T-cell (primary cell): Measurements from ENCODE around the gene COBL. TPM values are rescaled to one million over a fixed set of nuclear protein-coding genes. Genes with fewer than 3 reads are reported as not detected.

Experiments used
- ATAC-seq, 4 experiments: fragments of 200-7000 bp in 3 of 4; fragments of 150-1000 bp in 1 of 4; cut with Tn5 transposase; replicated peaks in 1 of 4; 1 replicate in 3 of 4; 2 replicates in 1 of 4; pipeline ENCODE4 v1.10.0; 2021; ENCODE audit warnings: moderate library complexity in 3 of 4, mild to moderate bottlenecking in 2 of 4, moderate number of reproducible peaks in 1 of 4
- CTCF ChIA-PET, 2 donors: fragments of 300-600 bp; sonication (Branson Sonifier 250); formaldehyde crosslinking; loops; one replicate each; lab custom pipeline; 2022; ENCODE audit warnings: antibody characterized with exemption in 2 of 2; lab: Charles Lee
- POLR2A ChIA-PET, 2 donors: fragments of 300-600 bp; sonication (Branson Sonifier 250); formaldehyde crosslinking; loops; one replicate each; lab custom pipeline; 2022; ENCODE audit warnings: antibody characterized with exemption in 2 of 2; lab: Charles Lee
- DNase-seq, 35 experiments: peaks; one replicate each; pipeline versions ENCODE4 v3.0.0 to v3.0.0-alpha.2; 2013 to 2023
- H3K27ac ChIP-seq: one replicate; pipeline ENCODE4 v1.5.1; 2013; ENCODE audit warnings: low read length
- H3K27me3 ChIP-seq, 2 experiments: replicated peaks in 1 of 2; 1 replicate in 1 of 2; 2 replicates in 1 of 2; pipeline versions ENCODE4 v1.6.1 to v1.7.0; 2013; ENCODE audit warnings: low read length in 1 of 2, mixed read lengths in 1 of 2; ENCODE audit not compliant: control insufficient read depth in 2 of 2, insufficient read depth in 2 of 2; ENCODE audit errors: extremely low read depth in 1 of 2
- H3K36me3 ChIP-seq, 2 donors: 1 replicate in 1 of 2; 2 replicates in 1 of 2; pipeline versions ENCODE4 v1.6.1 to v1.7.0; 2013; ENCODE audit warnings: low read length in 1 of 2; ENCODE audit not compliant: control insufficient read depth in 2 of 2, insufficient read depth in 1 of 2; ENCODE audit errors: extremely low read depth in 1 of 2
- H3K4me1 ChIP-seq, 2 experiments: 1 replicate in 1 of 2; 2 replicates in 1 of 2; pipeline versions ENCODE4 v1.6.1 to v1.7.0; 2013; ENCODE audit warnings: low read length in 2 of 2, mixed read lengths in 1 of 2; ENCODE audit not compliant: insufficient read depth in 2 of 2, control insufficient read depth in 1 of 2; ENCODE audit errors: extremely low read depth in 1 of 2
- H3K4me3 ChIP-seq, 2 donors: 1 replicate in 1 of 2; 2 replicates in 1 of 2; pipeline versions ENCODE4 v1.5.1 to v1.7.0; 2013; ENCODE audit warnings: mild to moderate bottlenecking in 2 of 2, low read length in 1 of 2, moderate library complexity in 1 of 2; ENCODE audit not compliant: control insufficient read depth in 1 of 2; ENCODE audit errors: extremely low read depth in 1 of 2
- H3K9me3 ChIP-seq: 2 replicates; pipeline ENCODE4 v1.7.0; 2013
- H3K27ac Mint-ChIP-seq, 2 donors: one replicate each; pipeline ENCODE4 v1.8.0; 2020 to 2021; ENCODE audit warnings: mild to moderate bottlenecking in 2 of 2, mixed read lengths in 2 of 2
- H3K27me3 Mint-ChIP-seq, 2 donors: one replicate each; pipeline ENCODE4 v1.8.0; 2021 to 2022; ENCODE audit warnings: mixed read lengths in 2 of 2
- H3K36me3 Mint-ChIP-seq: one replicate; pipeline ENCODE4 v1.8.0; 2021; ENCODE audit warnings: mixed read lengths
- H3K4me1 Mint-ChIP-seq, 3 donors: one replicate each; pipeline ENCODE4 v1.8.0; 2020 to 2022; ENCODE audit warnings: mixed read lengths in 3 of 3, mild to moderate bottlenecking in 1 of 3
- H3K4me3 Mint-ChIP-seq, 3 donors: one replicate each; pipeline ENCODE4 v1.8.0; 2020 to 2022; ENCODE audit warnings: mild to moderate bottlenecking in 3 of 3, mixed read lengths in 3 of 3, moderate library complexity in 3 of 3
- H3K9me3 Mint-ChIP-seq, 3 donors: one replicate each; pipeline ENCODE4 v1.8.0; 2020 to 2022; ENCODE audit warnings: mixed read lengths in 3 of 3
- WGBS: methylation state at CpG from one replicate; pipeline ENCODE4 v1.1.5; 2013; ENCODE audit warnings: missing lambda C conversion rate; ENCODE audit not compliant: insufficient coverage; 5-methylcytosine and 5-hydroxymethylcytosine counted together
- total RNA-seq, 35 experiments: library from RNA in 6 of 35; stranded (reverse) in 6 of 35; fragments of 120-200 nt in 1 of 35; gene quantifications; one replicate each; pipeline versions ENCODE4 v1.2.1 to v1.2.4 and lab custom pipeline; 2013 to 2026

The COBL gene
- total RNA-seq, 5 donors from 2014 or later (not counting 1 experiment from before 2014, with no cell fraction given) = 0.07 to 0.26 (median 0.17) TPM; not detected in 1

GRCh38 chr7:51313738-51314425, 2.7 kb downstream of the COBL start:
- peaks cover 15 to 39% of the 10 kb centered on the region in 2 experiments for H3K27me3 ChIP-seq
- H3K4me3 Mint-ChIP-seq = no peak overlapping the region
- ChIA-PET CTCF (no interaction called here), POLR2A (interaction anchor here in 1 of 2 donors (0.5 kb wide), 1 partner anchor 40 kb away, joined by 4 read pairs; no protein-coding TSS in a partner anchor)
- no peaks in the 10 kb centered on the region for H3K36me3 Mint-ChIP-seq
- H3K9me3 Mint-ChIP-seq = no peaks in the 10 kb centered on the region
- H3K27ac ChIP-seq = no peak overlapping the region
- ATAC-seq (no peak), DNase-seq (no peak)
- no peak overlapping the region for H3K27ac Mint-ChIP-seq
- H3K36me3 ChIP-seq = no peaks in the 10 kb centered on the region
- H3K4me3 ChIP-seq = no peak overlapping the region
- H3K27me3 Mint-ChIP-seq = peaks cover 40 to 43% of the 10 kb centered on the region in 2 donors
- H3K4me1 ChIP-seq = peaks cover 0 to 7% of the 10 kb centered on the region in 2 experiments
- H3K9me3 ChIP-seq = no peaks in the 10 kb centered on the region
- peaks cover 4 to 14% (median 13%) of the 10 kb centered on the region in 3 donors for H3K4me1 Mint-ChIP-seq
- WGBS = no CpG with 5 or more reads among the region's 6 CpGs

GRCh38 chr7:51312951-51313737, 3.5 kb downstream of the COBL start:
- H3K9me3 Mint-ChIP-seq = no peaks in the 10 kb centered on the region

GRCh38 chr7:51311166-51311565, 5.4 kb downstream of the COBL start:
- Mint-ChIP-seq H3K4me3 (no peak overlapping the region), H3K9me3 (no peaks in the 10 kb centered on the region)
- CTCF ChIA-PET = no interaction called here

More at GRCh38 chr7:51312951-51313737, 3.5 kb downstream of the COBL start:
- Mint-ChIP-seq H3K27ac (no peak overlapping the region), H3K4me3 (no peak overlapping the region), H3K4me1 (peaks cover 4 to 14% (median 13%) of the 10 kb centered on the region in 3 donors), H3K36me3 (no peaks in the 10 kb centered on the region), H3K27me3 (peaks cover 34 to 37% of the 10 kb centered on the region in 2 donors)
- H3K9me3 ChIP-seq = no peaks in the 10 kb centered on the region
- 100% methylated on average over 1 of the region's 5 CpGs for WGBS
- no peaks in the 10 kb centered on the region for H3K36me3 ChIP-seq
- ATAC-seq (no peak), DNase-seq (no peak)
- no peak overlapping the region for H3K27ac ChIP-seq
- H3K4me1 ChIP-seq = peaks cover 0 to 7% of the 10 kb centered on the region in 2 experiments
- peaks cover 15 to 35% of the 10 kb centered on the region in 2 experiments for H3K27me3 ChIP-seq
- ChIA-PET CTCF (interaction anchor here in 1 of 2 donors (0.6 kb wide), 1 partner anchor 58 kb away, joined by 4 read pairs; no protein-coding TSS in a partner anchor), POLR2A (interaction anchor here in 1 of 2 donors (0.5 kb wide), 1 partner anchor 40 kb away, joined by 4 read pairs; no protein-coding TSS in a partner anchor)
- no peak overlapping the region for H3K4me3 ChIP-seq

GRCh38 chr7:51310131-51310583, 6.5 kb downstream of the COBL start:
- Histone ChIP-seq H3K4me1 (no peaks in the 10 kb centered on the region), H3K9me3 (no peaks in the 10 kb centered on the region), H3K27ac (no peak overlapping the region), H3K36me3 (no peaks in the 10 kb centered on the region), H3K4me3 (no peak overlapping the region), H3K27me3 (peaks cover 9 to 10% of the 10 kb centered on the region in 2 experiments)
- WGBS = 43% methylated on average over 1 of the region's 3 CpGs
- POLR2A ChIA-PET = no interaction called here
- CTCF ChIA-PET = no interaction called here
- Mint-ChIP-seq H3K9me3 (no peaks in the 10 kb centered on the region), H3K36me3 (no peaks in the 10 kb centered on the region), H3K27me3 (peaks cover 19 to 24% of the 10 kb centered on the region in 2 donors), H3K4me3 (no peak overlapping the region), H3K27ac (no peak overlapping the region), H3K4me1 (peaks cover 0 to 2% (median 0%) of the 10 kb centered on the region in 3 donors)
- ATAC-seq (no peak), DNase-seq (no peak)

More at GRCh38 chr7:51311166-51311565, 5.4 kb downstream of the COBL start:
- no peaks in the 10 kb centered on the region for H3K36me3 ChIP-seq
- POLR2A ChIA-PET = no interaction called here
- Mint-ChIP-seq H3K27me3 (peaks cover 24 to 25% of the 10 kb centered on the region in 2 donors), H3K27ac (no peak overlapping the region), H3K36me3 (no peaks in the 10 kb centered on the region), H3K4me1 (peaks cover 4 to 7% (median 6%) of the 10 kb centered on the region in 3 donors)
- no peaks in the 10 kb centered on the region for H3K9me3 ChIP-seq
- no peak overlapping the region for H3K27ac ChIP-seq
- no peak for DNase-seq
- peaks cover 0 to 7% of the 10 kb centered on the region in 2 experiments for H3K4me1 ChIP-seq
- no peak overlapping the region for H3K4me3 ChIP-seq
- ATAC-seq = no peak
- 100% methylated on average over 1 of the region's 3 CpGs for WGBS
- peaks cover 9 to 20% of the 10 kb centered on the region in 2 experiments for H3K27me3 ChIP-seq

- H3K27me3 ChIP-seq = peaks cover 5 to 9% of the 10 kb centered on the region in 2 experiments
- ChIA-PET POLR2A (no interaction called here), CTCF (no interaction called here)
- Mint-ChIP-seq H3K36me3 (no peaks in the 10 kb centered on the region), H3K27ac (no peak overlapping the region), H3K27me3 (peaks cover 13 to 19% of the 10 kb centered on the region in 2 donors), H3K4me3 (no peak overlapping the region), H3K9me3 (no peaks in the 10 kb centered on the region), H3K4me1 (no peaks in the 10 kb centered on the region)
- no peaks in the 10 kb centered on the region for H3K4me1 ChIP-seq
- WGBS = 87% methylated on average over 4 of the region's 8 CpGs
- DNase-seq (no peak), ATAC-seq (no peak)
- H3K4me3 ChIP-seq = no peak overlapping the region
- no peak overlapping the region for H3K27ac ChIP-seq
- H3K36me3 ChIP-seq = no peaks in the 10 kb centered on the region
- no peaks in the 10 kb centered on the region for H3K9me3 ChIP-seq
Measured at GRCh38 chr7:51309361-51310130, 7.1 kb downstream of the COBL start.

GRCh38 chr7:51308696-51309095, 7.9 kb downstream of the COBL start:
- H3K9me3 Mint-ChIP-seq = no peaks in the 10 kb centered on the region
- H3K4me1 Mint-ChIP-seq = no peaks in the 10 kb centered on the region
- no peaks in the 10 kb centered on the region for H3K4me1 ChIP-seq
- POLR2A ChIA-PET = no interaction called here
- H3K27ac Mint-ChIP-seq = no peak overlapping the region
- H3K9me3 ChIP-seq = no peaks in the 10 kb centered on the region
- H3K27ac ChIP-seq = no peak overlapping the region
- CTCF ChIA-PET = no interaction called here
- H3K27me3 ChIP-seq = peaks cover 0 to 9% of the 10 kb centered on the region in 2 experiments
- ATAC-seq (no peak), DNase-seq (no peak)
- H3K36me3 Mint-ChIP-seq = no peaks in the 10 kb centered on the region
- no peak overlapping the region for H3K4me3 ChIP-seq
- no peak overlapping the region for H3K4me3 Mint-ChIP-seq
- no CpG with 5 or more reads among the region's 5 CpGs for WGBS
- no peaks in the 10 kb centered on the region for H3K36me3 ChIP-seq
- H3K27me3 Mint-ChIP-seq = peaks cover 5 to 10% of the 10 kb centered on the region in 2 donors
